K562 (cell line): ENCODE results near the gene PAQR7. TPM values are rescaled to one million over a fixed set of nuclear protein-coding genes. Genes with fewer than 3 reads are reported as not detected.

Experiments
- MECOM ChIP-seq: fragments of 250-450 bp; sonication (Bioruptor Pico); IDR thresholded peaks from 2 replicates; pipeline ENCODE4 v1.8.0; 2022; ENCODE audit warnings: inconsistent platforms
- NFIC ChIP-seq: fragments of 450-650 bp; IDR thresholded peaks from 2 replicates; pipeline ENCODE4 v1.6.1; 2017; ENCODE audit warnings: mild to moderate bottlenecking, inconsistent platforms
- SMAD4 ChIP-seq: fragments of 250-450 bp; sonication (Bioruptor Pico); conservative IDR thresholded peaks from 2 replicates; pipeline ENCODE4 v1.8.0; 2021; ENCODE audit warnings: inconsistent platforms, mild to moderate bottlenecking, moderate library complexity
- SMARCE1 ChIP-seq: fragments of 450-650 bp; IDR thresholded peaks from 2 replicates; pipeline ENCODE4 v1.7.1; 2016; ENCODE audit warnings: mild to moderate bottlenecking
- polyA plus RNA-seq, 8 experiments: library from polyadenylated mRNA; depleted of rRNA in 4 of 8; stranded (reverse) in 5 of 8; unstranded in 3 of 8; fragments of >200 nt; fragmentation: Nextera tagmentation in 2 of 8; fragmentation: Illumina TruSeq in 1 of 8; extraction: Ambion mirVana in 2 of 8; extraction: Trizol in 1 of 8; gene quantifications; 2 replicates each; pipeline versions ENCODE4 v1.2.1 to v1.2.3, GENCODE V29; 2011 to 2014; ENCODE audit warnings: inconsistent platforms in 1 of 8, missing spikeins in 1 of 8
- total RNA-seq, 7 experiments: library from RNA; depleted of rRNA in 6 of 7; stranded (reverse); fragments of >200 nt in 6 of 7; fragmentation: Illumina TruSeq in 2 of 7; extraction: Trizol in 2 of 7; gene quantifications; 2 replicates each; pipeline versions ENCODE4 v1.2.1 to v1.2.3, GENCODE V29; 2011 to 2021; ENCODE audit warnings: low replicate concordance in 1 of 7
- TF ChIP-seq, protein P1 (sequence below), 2 experiments: fragments of 450-650 bp in 1 of 2; sonication (generic) in 1 of 2; formaldehyde crosslinking in 1 of 2; IDR thresholded peaks; 2 replicates each; pipeline versions ENCODE4 v1.7.1 to v1.9.0; 2016 to 2022; ENCODE audit warnings: inconsistent platforms in 1 of 2, mild to moderate bottlenecking in 1 of 2, missing genetic modification reagents in 1 of 2
- TF ChIP-seq, protein P2 (sequence below): fragments of 450-650 bp; IDR thresholded peaks from 2 replicates; pipeline ENCODE4 v1.6.1; 2016
- TF ChIP-seq, protein P3 (sequence below): fragments of 450-650 bp; IDR thresholded peaks from 2 replicates; pipeline ENCODE4 v1.7.0; 2016; ENCODE audit warnings: borderline replicate concordance

The PAQR7 gene
- total and polyA plus RNA-seq, 9 of the 15 experiments (the other 6 are each of a cell fraction or from before 2014, with no cell fraction given): 1.1 to 5.2 (median 2.6) TPM

DNA sequence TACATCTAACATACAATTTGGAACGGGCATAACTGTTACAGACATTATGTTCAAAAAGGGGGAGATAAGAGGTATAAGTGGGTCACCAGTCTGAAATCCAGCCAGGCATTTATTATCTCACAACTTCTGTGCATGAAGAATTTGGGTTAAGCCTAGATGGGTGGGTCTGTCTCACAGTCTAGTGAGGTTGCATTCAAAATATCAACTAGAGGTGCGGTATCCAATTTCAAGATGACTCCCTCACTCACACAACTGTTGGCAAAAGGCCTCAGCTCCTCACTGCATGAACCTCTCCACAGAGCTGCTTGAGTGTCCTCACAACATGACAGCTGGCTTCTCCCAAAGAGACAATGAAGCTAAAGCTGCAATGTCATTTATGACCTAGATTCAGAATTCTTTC is 21.0 kb downstream of the PAQR7 start (continued):
- TF ChIP-seq, protein P1, sequence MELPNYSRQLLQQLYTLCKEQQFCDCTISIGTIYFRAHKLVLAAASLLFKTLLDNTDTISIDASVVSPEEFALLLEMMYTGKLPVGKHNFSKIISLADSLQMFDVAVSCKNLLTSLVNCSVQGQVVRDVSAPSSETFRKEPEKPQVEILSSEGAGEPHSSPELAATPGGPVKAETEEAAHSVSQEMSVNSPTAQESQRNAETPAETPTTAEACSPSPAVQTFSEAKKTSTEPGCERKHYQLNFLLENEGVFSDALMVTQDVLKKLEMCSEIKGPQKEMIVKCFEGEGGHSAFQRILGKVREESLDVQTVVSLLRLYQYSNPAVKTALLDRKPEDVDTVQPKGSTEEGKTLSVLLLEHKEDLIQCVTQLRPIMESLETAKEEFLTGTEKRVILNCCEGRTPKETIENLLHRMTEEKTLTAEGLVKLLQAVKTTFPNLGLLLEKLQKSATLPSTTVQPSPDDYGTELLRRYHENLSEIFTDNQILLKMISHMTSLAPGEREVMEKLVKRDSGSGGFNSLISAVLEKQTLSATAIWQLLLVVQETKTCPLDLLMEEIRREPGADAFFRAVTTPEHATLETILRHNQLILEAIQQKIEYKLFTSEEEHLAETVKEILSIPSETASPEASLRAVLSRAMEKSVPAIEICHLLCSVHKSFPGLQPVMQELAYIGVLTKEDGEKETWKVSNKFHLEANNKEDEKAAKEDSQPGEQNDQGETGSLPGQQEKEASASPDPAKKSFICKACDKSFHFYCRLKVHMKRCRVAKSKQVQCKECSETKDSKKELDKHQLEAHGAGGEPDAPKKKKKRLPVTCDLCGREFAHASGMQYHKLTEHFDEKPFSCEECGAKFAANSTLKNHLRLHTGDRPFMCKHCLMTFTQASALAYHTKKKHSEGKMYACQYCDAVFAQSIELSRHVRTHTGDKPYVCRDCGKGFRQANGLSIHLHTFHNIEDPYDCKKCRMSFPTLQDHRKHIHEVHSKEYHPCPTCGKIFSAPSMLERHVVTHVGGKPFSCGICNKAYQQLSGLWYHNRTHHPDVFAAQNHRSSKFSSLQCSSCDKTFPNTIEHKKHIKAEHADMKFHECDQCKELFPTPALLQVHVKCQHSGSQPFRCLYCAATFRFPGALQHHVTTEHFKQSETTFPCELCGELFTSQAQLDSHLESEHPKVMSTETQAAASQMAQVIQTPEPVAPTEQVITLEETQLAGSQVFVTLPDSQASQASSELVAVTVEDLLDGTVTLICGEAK (IDR thresholded peaks at IDR 0.05): 0 out of 2 replicates have a peak, but pooled peaks have one; percentile 1
- TF ChIP-seq, protein P1 (CRISPR knock-in tag; IDR thresholded peaks at IDR 0.05): no peak
- TF ChIP-seq, protein P2, sequence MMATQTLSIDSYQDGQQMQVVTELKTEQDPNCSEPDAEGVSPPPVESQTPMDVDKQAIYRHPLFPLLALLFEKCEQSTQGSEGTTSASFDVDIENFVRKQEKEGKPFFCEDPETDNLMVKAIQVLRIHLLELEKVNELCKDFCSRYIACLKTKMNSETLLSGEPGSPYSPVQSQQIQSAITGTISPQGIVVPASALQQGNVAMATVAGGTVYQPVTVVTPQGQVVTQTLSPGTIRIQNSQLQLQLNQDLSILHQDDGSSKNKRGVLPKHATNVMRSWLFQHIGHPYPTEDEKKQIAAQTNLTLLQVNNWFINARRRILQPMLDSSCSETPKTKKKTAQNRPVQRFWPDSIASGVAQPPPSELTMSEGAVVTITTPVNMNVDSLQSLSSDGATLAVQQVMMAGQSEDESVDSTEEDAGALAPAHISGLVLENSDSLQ: 0 out of 2 replicates have a peak, but pooled peaks have one; percentile 16
- TF ChIP-seq SMAD4 (CRISPR knock-in tag) (0 out of 2 replicates have a peak, but pooled peaks have one; percentile 29), NFIC (0 out of 2 replicates have a peak, but pooled peaks have one; percentile 13), SMARCE1 (peak; percentile 25; the same call in 1 of the 2 replicates), MECOM (CRISPR knock-in tag) (peak; percentile 42; the same call in 1 of the 2 replicates)
- TF ChIP-seq, protein P3, sequence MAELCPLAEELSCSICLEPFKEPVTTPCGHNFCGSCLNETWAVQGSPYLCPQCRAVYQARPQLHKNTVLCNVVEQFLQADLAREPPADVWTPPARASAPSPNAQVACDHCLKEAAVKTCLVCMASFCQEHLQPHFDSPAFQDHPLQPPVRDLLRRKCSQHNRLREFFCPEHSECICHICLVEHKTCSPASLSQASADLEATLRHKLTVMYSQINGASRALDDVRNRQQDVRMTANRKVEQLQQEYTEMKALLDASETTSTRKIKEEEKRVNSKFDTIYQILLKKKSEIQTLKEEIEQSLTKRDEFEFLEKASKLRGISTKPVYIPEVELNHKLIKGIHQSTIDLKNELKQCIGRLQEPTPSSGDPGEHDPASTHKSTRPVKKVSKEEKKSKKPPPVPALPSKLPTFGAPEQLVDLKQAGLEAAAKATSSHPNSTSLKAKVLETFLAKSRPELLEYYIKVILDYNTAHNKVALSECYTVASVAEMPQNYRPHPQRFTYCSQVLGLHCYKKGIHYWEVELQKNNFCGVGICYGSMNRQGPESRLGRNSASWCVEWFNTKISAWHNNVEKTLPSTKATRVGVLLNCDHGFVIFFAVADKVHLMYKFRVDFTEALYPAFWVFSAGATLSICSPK: no peak
